HPDE6-E6E7 (cell line): ENCODE measurements around the gene PCDHB15.
"Not testable (repeated sequence)": the region's sequence is repeated elsewhere in the genome, so short reads cannot be mapped to it uniquely, and the experiment has no call there.

Experiments used
- DNase-seq: peaks from one replicate; pipeline ENCODE4 v3.0.0; 2011; ENCODE audit warnings: missing footprints; ENCODE audit errors: extremely low spot score

The PCDHB15 gene

DNA sequence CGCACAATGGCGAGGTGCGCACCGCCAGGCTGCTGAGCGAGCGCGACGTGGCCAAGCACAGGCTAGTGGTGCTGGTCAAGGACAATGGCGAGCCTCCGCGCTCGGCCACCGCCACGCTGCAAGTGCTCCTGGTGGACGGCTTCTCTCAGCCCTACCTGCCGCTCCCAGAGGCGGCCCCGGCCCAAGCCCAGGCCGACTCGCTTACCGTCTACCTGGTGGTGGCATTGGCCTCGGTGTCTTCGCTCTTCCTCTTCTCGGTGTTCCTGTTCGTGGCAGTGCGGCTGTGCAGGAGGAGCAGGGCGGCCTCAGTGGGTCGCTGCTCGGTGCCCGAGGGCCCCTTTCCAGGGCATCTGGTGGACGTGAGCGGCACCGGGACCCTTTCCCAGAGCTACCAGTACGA lies 2.2 kb downstream of the PCDHB15 start:
- DNase-seq = not testable (repeated sequence)

- no peak for DNase-seq
Measured at GRCh38 chr5:141250576-141250975, 5.4 kb downstream of the PCDHB15 start.

DNA sequence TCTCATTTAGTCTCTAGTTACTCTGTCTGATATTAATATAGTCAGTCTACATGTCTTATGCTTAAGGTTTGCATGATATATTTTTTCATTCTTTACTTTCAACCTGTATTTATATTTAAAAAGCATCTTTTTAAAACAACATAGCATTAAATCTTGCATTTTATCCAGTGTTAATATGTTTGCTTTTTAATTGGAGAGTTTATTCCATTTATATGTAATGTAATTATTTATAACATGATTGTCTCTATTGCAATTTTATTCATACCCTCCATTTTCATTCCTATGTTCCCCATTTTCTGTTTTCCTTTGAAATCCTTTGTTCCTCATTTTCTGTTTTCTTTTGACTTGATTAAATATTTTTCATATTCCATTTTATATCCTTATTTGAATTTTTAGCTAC lies 13.3 kb downstream of the PCDHB15 start:
- DNase-seq = no peak

DNA sequence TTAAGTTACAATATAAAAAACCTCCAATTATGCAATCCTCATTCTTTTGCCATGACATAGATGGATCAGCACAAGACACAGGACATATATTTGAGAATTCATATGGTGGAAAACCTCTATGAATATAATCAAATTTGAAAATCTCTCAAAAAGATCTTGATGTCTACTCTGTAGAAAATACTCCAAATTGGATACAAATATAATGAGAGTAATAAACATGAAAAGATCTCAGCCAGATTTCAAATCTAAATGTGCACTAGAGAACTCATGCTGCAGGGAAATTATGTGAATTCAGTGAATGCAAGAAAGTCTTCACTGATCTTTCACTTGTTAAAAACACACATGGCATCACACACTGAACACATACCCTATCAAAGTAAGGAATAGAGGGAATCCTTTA lies 13.8 kb downstream of the PCDHB15 start:
- no peak for DNase-seq

- no peak for DNase-seq
Measured at GRCh38 chr5:141260458-141261237, 15.5 kb downstream of the PCDHB15 start.

DNA sequence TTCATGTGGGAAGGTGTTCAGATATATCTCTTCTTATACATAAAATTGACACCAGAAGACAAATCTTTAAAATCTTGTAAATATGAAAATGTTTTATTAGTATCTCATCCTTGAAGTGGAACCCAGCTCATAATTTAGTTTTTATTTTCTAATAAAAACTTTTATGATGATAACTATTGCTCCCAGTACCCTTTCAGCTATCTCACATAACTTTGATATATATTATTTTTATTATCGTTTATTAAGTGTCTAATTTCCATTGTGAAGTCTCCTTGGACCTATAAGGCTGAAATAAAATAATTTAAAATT lies 16.0 kb downstream of the PCDHB15 start:
- DNase-seq = no peak

- no peak for DNase-seq
Measured at GRCh38 chr5:141269195-141269594, 24.0 kb downstream of the PCDHB15 start.

DNA sequence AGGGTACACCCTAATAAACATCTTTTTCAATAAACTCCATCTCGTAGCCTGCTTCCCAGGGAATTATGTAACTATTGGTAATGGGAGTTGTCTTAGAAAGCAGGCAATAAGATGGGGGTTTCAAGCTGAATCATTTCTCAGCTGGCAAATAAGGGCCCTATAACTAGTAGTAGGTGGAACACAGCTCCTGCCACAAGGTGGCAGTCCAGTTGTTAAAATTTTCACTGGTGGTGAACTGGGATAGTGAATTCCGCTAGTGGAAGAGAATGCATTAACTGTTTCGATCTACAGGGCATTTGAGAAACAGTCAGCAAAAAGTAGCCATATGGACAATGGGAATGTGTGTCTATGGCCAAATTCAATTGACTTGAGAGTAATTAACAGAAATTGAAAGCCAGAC lies 27.7 kb downstream of the PCDHB15 start:
- DNase-seq = no peak

DNA sequence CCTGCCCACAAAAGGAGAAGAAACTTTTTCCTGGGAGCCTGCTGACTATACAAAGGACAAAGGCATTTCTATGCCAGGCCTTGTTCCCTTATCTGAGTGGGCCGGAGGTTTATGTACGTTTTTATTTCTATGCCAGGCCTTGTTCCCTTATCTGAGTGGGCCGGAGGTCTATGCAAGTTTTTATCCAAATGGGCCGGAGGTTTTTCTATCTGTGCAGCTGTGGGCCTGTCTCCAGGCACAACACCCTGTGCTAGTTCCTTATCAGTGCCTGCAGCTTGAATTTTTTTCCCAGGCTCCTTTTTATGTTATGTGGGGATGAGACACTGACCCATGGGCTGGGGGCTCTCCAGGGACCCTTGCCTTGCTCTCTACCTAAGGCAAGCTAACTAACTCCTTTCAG lies 53.2 kb downstream of the PCDHB15 start:
- DNase-seq = no peak
